SK-N-SH (cell line): ENCODE measurements around the gene TLE1. TPM values are rescaled to one million over a fixed set of nuclear protein-coding genes. Genes with fewer than 3 reads are reported as not detected.
"Not testable (repeated sequence)": the region's sequence is repeated elsewhere in the genome, so short reads cannot be mapped to it uniquely, and the experiment has no call there.

ENCODE experiments used
- CTCF ChIA-PET: fragments of 300-600, 350-600 bp; formaldehyde crosslinking; extraction: SDS; loops from one replicate; lab custom pipeline; 2021; lab: Yijun Ruan, JAX
- POLR2A ChIA-PET: fragments of 350-600 bp; sonication (Branson Sonifier 250); formaldehyde crosslinking; extraction: SDS; loops from one replicate; lab custom pipeline; 2020; ENCODE audit warnings: antibody characterized with exemption, inconsistent platforms; lab: Yijun Ruan, JAX
- DNase-seq: peaks from one replicate; pipeline ENCODE4 v3.0.0; 2012
- H2AFZ ChIP-seq: fragments of 200-600 bp; sonication (generic); 2 replicates; pipeline ENCODE4 v1.8.1; 2016; ENCODE audit warnings: antibody characterized with exemption, mild to moderate bottlenecking, low read depth
- H3F3A ChIP-seq: fragments of 200-600 bp; sonication (generic); replicated peaks from 2 replicates; pipeline ENCODE3; 2016; ENCODE audit warnings: antibody characterized with exemption, mild to moderate bottlenecking; ENCODE audit not compliant: insufficient read depth
- H3K27ac ChIP-seq, 2 experiments: fragments of 200-500 bp in 1 of 2; fragments of 200-600 bp in 1 of 2; sonication (Bioruptor generic) in 1 of 2; sonication (generic), shearing (Covaris generic) in 1 of 2; 2 replicates each; pipeline versions ENCODE4 v1.5.1 to v1.6.1; 2014 to 2016; ENCODE audit warnings: low read depth in 2 of 2, inconsistent platforms in 1 of 2, low read length in 1 of 2, mild to moderate bottlenecking in 1 of 2, mixed read lengths in 1 of 2
- H3K27me3 ChIP-seq: fragments of 200-600 bp; sonication (generic), shearing (Covaris generic); 2 replicates; pipeline ENCODE4 v1.6.1; 2016; ENCODE audit warnings: mixed run types; ENCODE audit not compliant: insufficient read depth
- H3K36me3 ChIP-seq, 2 experiments: fragments of 200-500 bp in 1 of 2; fragments of 200-600 bp in 1 of 2; sonication (Bioruptor generic) in 1 of 2; sonication (generic) in 1 of 2; replicated peaks in 1 of 2; 2 replicates each; pipeline versions ENCODE3 to v1.5.1; 2014 to 2016; ENCODE audit warnings: low read length in 1 of 2, mild to moderate bottlenecking in 1 of 2; ENCODE audit not compliant: insufficient read depth in 2 of 2, control insufficient read depth in 1 of 2
- H3K4me1 ChIP-seq, 2 experiments: fragments of 200-500 bp in 1 of 2; fragments of 200-600 bp in 1 of 2; sonication (Bioruptor generic) in 1 of 2; sonication (generic), shearing (Covaris generic) in 1 of 2; 2 replicates each; pipeline versions ENCODE4 v1.5.1 to v1.6.1; 2014 to 2016; ENCODE audit warnings: low read depth in 1 of 2, low read length in 1 of 2, mixed run types in 1 of 2; ENCODE audit not compliant: insufficient read depth in 2 of 2, control insufficient read depth in 1 of 2
- H3K4me2 ChIP-seq: fragments of 200-600 bp; sonication (generic), shearing (Covaris generic); 2 replicates; pipeline ENCODE4 v1.6.1; 2017; ENCODE audit warnings: mixed run types
- H3K4me3 ChIP-seq, 2 experiments: fragments of 200-500 bp in 1 of 2; fragments of 200-600 bp in 1 of 2; sonication (Bioruptor generic) in 1 of 2; sonication (generic), shearing (Covaris generic) in 1 of 2; 2 replicates each; pipeline versions ENCODE4 v1.5.1 to v1.8.1; 2014 to 2016; ENCODE audit warnings: low read depth in 2 of 2, inconsistent platforms in 1 of 2, low read length in 1 of 2, mild to moderate bottlenecking in 1 of 2, mixed read lengths in 1 of 2, moderate library complexity in 1 of 2
- H3K79me2 ChIP-seq: fragments of 200-600 bp; sonication (generic); 2 replicates; pipeline ENCODE4 v1.8.1; 2017; ENCODE audit warnings: mild to moderate bottlenecking; ENCODE audit not compliant: insufficient read depth
- H3K9ac ChIP-seq: fragments of 200-600 bp; sonication (generic); 2 replicates; pipeline ENCODE4 v1.6.1; 2017; ENCODE audit warnings: mixed run types
- H3K9me2 ChIP-seq: fragments of 200-600 bp; sonication (generic); 2 replicates; pipeline ENCODE4 v1.6.1; 2017; ENCODE audit warnings: mixed run types
- H3K9me3 ChIP-seq: fragments of 200-600 bp; sonication (generic); 2 replicates; pipeline ENCODE4 v1.6.1; 2017; ENCODE audit warnings: mixed run types, mild to moderate bottlenecking, moderate library complexity
- H4K20me1 ChIP-seq: fragments of 200-600 bp; sonication (generic); 2 replicates; pipeline ENCODE4 v1.6.1; 2017; ENCODE audit warnings: mild to moderate bottlenecking, mixed run types; ENCODE audit not compliant: insufficient read depth
- CHD2 ChIP-seq: fragments of 150-350 bp; IDR thresholded peaks from 2 replicates; pipeline ENCODE4 v1.6.1; 2018; ENCODE audit warnings: low read length; ENCODE audit not compliant: partially characterized antibody
- ELF1 ChIP-seq: IDR thresholded peaks from 2 replicates; pipeline ENCODE4 v1.4.0; 2012
- EP300 ChIP-seq, 2 experiments: IDR thresholded peaks; 2 replicates each; pipeline versions ENCODE4 v1.4.0 to v1.6.1; 2012; ENCODE audit warnings: borderline replicate concordance in 1 of 2, low read depth in 1 of 2, low read length in 1 of 2
- GATA2 ChIP-seq: sonication (generic); formaldehyde crosslinking; IDR thresholded peaks from 2 replicates; pipeline ENCODE4 v1.5.0; 2020; ENCODE audit warnings: mild to moderate bottlenecking, missing genetic modification reagents
- MEF2A ChIP-seq: IDR thresholded peaks from 2 replicates; pipeline ENCODE4 v1.4.0; 2012; ENCODE audit warnings: low read depth, borderline replicate concordance
- NRF1 ChIP-seq: IDR thresholded peaks from 2 replicates; pipeline ENCODE4 v1.6.1; 2012; ENCODE audit warnings: low read depth, mild to moderate bottlenecking, low read length
- RAD21 ChIP-seq: IDR thresholded peaks from 2 replicates; pipeline ENCODE4 v1.6.1; 2012; ENCODE audit warnings: mild to moderate bottlenecking, low read length
- TCF12 ChIP-seq: IDR thresholded peaks from 2 replicates; pipeline ENCODE4 v1.4.0; 2012
- YY1 ChIP-seq: IDR thresholded peaks from 2 replicates; pipeline ENCODE4 v1.4.0; 2012; ENCODE audit warnings: low read depth, mild to moderate bottlenecking
- WGBS: methylation state at CpG from one replicate; pipeline ENCODE4 v1.1.6; 2017; ENCODE audit warnings: low lambda C conversion rate; 5-methylcytosine and 5-hydroxymethylcytosine counted together
- polyA plus RNA-seq, 3 experiments: library from polyadenylated mRNA; depleted of rRNA; stranded (reverse); fragments of >200 nt; gene quantifications; 2 replicates each; pipeline ENCODE4 v1.2.3, GENCODE V29; 2012
- TF ChIP-seq, protein P1 (sequence below): IDR thresholded peaks from 2 replicates; pipeline ENCODE4; 2012
- TF ChIP-seq, protein P2 (sequence below): IDR thresholded peaks from 2 replicates; pipeline ENCODE4 v1.4.0; 2012; ENCODE audit warnings: low read depth
- TF ChIP-seq, protein P3 (sequence below): fragments of 150-350 bp; IDR thresholded peaks from 2 replicates; pipeline ENCODE4 v1.6.1; 2017; ENCODE audit warnings: antibody characterized with exemption, low read length, low read depth, borderline replicate concordance
- TF ChIP-seq, protein P4 (sequence below): fragments of 200-600 bp; sonication (generic); IDR thresholded peaks from 2 replicates; pipeline ENCODE4 v1.6.1; 2017; ENCODE audit warnings: antibody characterized with exemption, mild to moderate bottlenecking, moderate library complexity

Gene TLE1
- polyA plus RNA-seq, 1 of the 3 experiments (the other 2 are of a cell fraction) = 33.0 TPM

DNA sequence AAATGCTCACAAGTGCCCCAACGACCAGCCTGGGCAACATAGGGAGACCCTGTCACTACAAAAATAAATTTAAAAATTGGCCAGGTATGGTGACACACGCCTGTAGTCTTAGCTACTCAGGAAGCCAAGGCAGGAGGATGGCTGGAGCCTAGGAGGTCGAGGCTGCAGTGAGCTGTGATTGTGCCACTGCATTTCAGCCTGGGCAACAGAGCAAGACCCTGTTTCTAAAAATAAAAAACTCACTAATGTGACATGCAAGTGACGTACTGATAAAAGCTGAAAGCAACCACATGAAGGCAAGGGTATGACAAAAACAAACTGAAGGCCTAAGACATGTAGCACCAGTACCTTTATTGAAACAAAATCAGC lies 81.1 kb downstream of the TLE1 start (continued):
- no peak for TF ChIP-seq MEF2A

DNA sequence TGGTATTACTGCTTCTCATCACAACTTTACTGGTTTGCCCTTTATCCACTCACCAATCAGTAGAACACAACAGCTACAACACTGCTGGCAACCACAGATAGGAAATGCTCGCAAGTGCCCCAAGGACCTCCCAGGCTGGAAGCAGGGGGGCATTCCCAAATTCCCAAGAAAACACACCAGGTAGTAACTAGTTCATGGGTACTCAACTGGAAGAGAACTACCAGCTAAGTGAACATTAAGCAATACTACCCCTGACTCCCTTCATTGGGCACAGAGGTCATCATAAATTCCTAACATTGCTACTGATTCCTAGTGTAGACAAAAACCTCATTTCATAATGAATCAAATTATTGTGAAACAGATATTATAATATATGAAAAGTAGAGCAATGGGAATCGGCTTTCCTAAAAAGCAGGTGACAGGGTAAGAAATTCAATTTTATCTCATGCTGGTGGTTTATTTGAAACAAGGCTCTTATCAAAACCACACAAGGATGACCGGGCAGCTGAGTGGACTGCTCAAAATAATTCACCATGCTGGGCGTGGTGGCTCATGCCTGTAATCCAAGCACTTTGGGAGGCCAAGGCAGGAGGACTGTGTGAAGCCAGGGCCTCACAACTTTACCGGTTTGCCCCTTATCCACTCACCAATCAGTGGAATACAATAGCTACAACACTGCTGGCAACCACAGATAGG lies 81.6 kb downstream of the TLE1 start:
- CTCF ChIA-PET = no interaction called here
- no peaks in the 10 kb centered on the region for H3K79me2 ChIP-seq
- no peak for DNase-seq
- no peak overlapping the region for H3K4me3 ChIP-seq
- no peak for TF ChIP-seq NRF1
- TF ChIP-seq TCF12 = no peak
- no peak for TF ChIP-seq RAD21
- TF ChIP-seq CHD2 = no peak
- TF ChIP-seq YY1 = no peak
- TF ChIP-seq, protein P1, sequence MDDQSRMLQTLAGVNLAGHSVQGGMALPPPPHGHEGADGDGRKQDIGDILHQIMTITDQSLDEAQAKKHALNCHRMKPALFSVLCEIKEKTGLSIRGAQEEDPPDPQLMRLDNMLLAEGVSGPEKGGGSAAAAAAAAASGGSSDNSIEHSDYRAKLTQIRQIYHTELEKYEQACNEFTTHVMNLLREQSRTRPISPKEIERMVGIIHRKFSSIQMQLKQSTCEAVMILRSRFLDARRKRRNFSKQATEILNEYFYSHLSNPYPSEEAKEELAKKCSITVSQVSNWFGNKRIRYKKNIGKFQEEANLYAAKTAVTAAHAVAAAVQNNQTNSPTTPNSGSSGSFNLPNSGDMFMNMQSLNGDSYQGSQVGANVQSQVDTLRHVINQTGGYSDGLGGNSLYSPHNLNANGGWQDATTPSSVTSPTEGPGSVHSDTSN = no peak
- TF ChIP-seq GATA2 (CRISPR knock-in tag) = no peak
- TF ChIP-seq, protein P2, sequence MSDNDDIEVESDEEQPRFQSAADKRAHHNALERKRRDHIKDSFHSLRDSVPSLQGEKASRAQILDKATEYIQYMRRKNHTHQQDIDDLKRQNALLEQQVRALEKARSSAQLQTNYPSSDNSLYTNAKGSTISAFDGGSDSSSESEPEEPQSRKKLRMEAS = no peak
- no peak for TF ChIP-seq ELF1
- TF ChIP-seq, protein P3, sequence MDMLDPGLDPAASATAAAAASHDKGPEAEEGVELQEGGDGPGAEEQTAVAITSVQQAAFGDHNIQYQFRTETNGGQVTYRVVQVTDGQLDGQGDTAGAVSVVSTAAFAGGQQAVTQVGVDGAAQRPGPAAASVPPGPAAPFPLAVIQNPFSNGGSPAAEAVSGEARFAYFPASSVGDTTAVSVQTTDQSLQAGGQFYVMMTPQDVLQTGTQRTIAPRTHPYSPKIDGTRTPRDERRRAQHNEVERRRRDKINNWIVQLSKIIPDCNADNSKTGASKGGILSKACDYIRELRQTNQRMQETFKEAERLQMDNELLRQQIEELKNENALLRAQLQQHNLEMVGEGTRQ = no peak
- no peak for TF ChIP-seq EP300 (IDR thresholded peaks at IDR 0.05; ENCODE audit: borderline replicate concordance in 1 of 2, low read depth in 1 of 2, low read length in 1 of 2)
- TF ChIP-seq, protein P4, sequence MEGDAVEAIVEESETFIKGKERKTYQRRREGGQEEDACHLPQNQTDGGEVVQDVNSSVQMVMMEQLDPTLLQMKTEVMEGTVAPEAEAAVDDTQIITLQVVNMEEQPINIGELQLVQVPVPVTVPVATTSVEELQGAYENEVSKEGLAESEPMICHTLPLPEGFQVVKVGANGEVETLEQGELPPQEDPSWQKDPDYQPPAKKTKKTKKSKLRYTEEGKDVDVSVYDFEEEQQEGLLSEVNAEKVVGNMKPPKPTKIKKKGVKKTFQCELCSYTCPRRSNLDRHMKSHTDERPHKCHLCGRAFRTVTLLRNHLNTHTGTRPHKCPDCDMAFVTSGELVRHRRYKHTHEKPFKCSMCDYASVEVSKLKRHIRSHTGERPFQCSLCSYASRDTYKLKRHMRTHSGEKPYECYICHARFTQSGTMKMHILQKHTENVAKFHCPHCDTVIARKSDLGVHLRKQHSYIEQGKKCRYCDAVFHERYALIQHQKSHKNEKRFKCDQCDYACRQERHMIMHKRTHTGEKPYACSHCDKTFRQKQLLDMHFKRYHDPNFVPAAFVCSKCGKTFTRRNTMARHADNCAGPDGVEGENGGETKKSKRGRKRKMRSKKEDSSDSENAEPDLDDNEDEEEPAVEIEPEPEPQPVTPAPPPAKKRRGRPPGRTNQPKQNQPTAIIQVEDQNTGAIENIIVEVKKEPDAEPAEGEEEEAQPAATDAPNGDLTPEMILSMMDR = no peak
- no peaks in the 10 kb centered on the region for H4K20me1 ChIP-seq
- peaks cover 9 to 20% of the 10 kb centered on the region in 2 experiments for H3K36me3 ChIP-seq
- H3K9me3 ChIP-seq = no peaks in the 10 kb centered on the region
- 70% methylated on average over 5 of the region's 5 CpGs for WGBS
- no peaks in the 10 kb centered on the region for H3K9me2 ChIP-seq
- no peak overlapping the region for H3K9ac ChIP-seq
- H3K27ac ChIP-seq = no peak overlapping the region
- H3F3A ChIP-seq = peaks cover 4% of the 10 kb centered on the region
- H2AFZ ChIP-seq = no peak overlapping the region
- peaks cover 3 to 8% of the 10 kb centered on the region in 2 experiments; a peak in 2 of 4 replicates for H3K4me1 ChIP-seq
- H3K27me3 ChIP-seq = no peaks in the 10 kb centered on the region
- H3K4me2 ChIP-seq = no peak overlapping the region
- POLR2A ChIA-PET = no interaction called here

DNA sequence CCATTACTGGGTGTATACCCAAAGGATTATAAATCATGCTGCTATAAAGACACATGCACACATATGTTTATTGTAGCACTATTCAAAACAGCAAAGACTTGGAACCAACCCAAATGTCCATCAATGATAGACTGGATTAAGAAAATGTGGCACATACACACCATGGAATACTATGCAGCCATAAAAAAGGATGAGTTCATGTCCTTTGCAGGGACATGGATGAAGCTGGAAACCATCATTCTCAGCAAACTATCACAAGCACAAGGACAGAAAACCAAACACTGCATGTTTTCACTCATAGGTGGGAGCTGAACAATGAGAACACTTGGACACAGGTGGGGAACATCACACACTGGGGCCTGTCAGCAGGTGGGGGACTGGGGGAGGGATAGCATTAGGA lies 83.1 kb downstream of the TLE1 start:
- H3K4me2 ChIP-seq, DNase-seq, H3K27me3 ChIP-seq, H3K4me1 ChIP-seq, H4K20me1 ChIP-seq, H3K4me3 ChIP-seq, H3K9me2 ChIP-seq, POLR2A ChIA-PET, H3K79me2 ChIP-seq, H3K27ac ChIP-seq, H3K9me3 ChIP-seq, CTCF ChIA-PET, H3K9ac ChIP-seq, H3F3A ChIP-seq, H2AFZ ChIP-seq: not testable (repeated sequence)
- H3K36me3 ChIP-seq = peaks cover 11 to 13% of the 10 kb centered on the region in 2 experiments
